ENCODE data around the gene DUSP7. TPM values are rescaled to one million over a fixed set of nuclear protein-coding genes. Genes with fewer than 3 reads are reported as not detected.

The DUSP7 gene
- total RNA-seq, 4 donors from 2014 or later, result 5.9 to 15.6 (median 9.7) TPM

DNA sequence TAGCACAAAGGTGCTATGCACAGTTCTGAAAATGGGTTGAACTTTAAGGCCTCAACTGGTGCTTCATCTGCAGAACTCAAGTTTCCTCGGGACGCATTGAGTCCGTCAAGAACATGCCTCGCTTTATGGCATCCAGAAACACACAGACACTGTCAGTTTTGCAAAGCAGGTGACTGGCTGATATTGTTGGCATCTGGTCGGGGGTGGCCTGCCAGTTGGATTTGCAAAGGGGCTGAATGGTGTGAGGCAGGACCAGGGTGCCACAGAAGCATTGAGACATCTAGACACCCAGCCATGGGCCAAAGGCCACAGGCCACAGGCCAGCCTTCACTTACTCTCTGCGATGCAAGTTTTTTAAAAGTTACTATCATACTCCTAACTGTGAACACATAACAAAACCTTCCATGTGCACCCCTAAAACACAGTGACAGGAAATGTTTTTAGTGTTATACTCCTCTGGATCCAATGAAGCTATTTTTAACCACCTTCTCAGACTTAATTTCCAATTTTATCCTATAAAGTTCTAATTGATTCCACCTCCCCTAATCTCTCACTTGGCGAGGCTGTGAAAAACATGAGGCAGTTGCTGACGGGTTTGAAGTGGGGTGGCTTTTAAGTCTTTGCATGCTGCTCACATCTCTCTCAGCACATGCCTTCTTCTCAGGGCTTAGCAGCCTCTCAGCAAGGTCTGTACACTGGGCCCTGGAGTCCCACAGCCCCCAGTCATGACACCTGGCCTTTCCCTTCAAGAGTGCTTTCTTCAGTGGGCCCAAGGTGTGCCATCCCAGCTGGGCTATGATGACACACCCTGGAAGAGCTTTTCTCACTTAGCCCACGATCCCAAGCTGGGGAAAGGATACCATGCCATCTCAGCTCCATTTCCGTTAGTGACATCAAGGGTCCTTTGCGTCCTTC lies 38.5 kb upstream of the DUSP7 start:
- TF ChIP-seq, protein P1, sequence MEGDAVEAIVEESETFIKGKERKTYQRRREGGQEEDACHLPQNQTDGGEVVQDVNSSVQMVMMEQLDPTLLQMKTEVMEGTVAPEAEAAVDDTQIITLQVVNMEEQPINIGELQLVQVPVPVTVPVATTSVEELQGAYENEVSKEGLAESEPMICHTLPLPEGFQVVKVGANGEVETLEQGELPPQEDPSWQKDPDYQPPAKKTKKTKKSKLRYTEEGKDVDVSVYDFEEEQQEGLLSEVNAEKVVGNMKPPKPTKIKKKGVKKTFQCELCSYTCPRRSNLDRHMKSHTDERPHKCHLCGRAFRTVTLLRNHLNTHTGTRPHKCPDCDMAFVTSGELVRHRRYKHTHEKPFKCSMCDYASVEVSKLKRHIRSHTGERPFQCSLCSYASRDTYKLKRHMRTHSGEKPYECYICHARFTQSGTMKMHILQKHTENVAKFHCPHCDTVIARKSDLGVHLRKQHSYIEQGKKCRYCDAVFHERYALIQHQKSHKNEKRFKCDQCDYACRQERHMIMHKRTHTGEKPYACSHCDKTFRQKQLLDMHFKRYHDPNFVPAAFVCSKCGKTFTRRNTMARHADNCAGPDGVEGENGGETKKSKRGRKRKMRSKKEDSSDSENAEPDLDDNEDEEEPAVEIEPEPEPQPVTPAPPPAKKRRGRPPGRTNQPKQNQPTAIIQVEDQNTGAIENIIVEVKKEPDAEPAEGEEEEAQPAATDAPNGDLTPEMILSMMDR (IDR thresholded peaks at IDR 0.05; ENCODE audit: low read depth), result no peak

DNA sequence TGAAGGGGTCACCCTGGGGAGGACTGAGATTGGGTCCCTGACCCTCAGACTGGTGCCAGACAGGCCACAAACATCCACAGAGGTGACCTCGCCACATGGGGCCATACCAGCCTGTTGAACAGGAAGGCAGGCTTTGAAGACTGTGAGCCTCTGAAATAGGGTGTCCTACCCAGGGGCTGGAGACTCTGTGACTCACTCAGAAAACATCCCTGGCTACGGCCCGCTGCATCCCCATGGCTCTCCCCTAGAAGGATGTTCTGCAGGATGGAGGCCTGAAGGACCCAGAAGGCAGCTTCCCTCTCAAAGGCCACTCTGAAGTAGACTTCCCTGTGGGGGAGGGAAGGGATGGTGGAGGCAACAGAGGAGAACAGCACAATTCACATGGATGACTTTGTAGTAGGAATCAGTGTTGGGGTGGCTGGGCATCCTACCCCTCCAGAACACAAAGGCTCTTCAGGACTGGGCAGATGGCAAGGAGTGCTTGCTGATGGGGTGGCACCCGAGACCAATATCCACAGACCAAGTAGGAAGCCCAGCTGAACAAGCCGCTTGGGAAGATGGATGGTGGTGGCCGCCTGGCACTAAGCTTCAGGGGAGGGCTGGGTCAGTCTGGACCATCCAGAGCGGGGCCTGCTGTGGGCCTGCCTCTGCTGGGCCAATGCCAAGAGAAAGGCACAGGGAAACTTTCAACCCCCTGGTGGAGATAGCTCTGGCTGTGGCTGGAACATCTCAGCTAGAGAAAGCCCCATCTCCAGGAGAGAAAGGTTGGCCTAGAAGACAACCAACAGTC lies 37.6 kb upstream of the DUSP7 start:
- TF ChIP-seq, protein P1 (IDR thresholded peaks at IDR 0.05; ENCODE audit: low read depth), result no peak

DNA sequence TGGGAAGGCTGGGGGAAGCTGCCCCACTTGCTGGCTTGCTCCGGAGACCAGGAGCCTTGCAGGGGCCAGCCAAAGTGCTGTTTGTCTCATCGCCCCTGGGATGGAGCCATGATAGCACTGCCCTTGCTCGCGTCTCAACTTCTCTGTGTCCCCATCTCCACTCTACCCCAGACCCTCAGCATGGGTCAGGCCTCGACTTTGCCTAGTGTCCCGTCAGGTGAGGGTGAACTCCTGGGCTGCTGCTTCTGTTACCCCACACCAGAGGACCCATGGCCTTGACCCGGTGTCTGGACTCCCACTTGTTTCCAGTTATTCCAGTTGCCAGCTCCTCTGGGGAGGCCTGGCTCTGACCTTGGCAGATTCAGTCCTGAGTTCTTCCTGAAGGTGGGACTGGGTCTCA lies 36.5 kb upstream of the DUSP7 start:
- TF ChIP-seq, protein P1 (IDR thresholded peaks at IDR 0.05; ENCODE audit: low read depth), result no peak

DNA sequence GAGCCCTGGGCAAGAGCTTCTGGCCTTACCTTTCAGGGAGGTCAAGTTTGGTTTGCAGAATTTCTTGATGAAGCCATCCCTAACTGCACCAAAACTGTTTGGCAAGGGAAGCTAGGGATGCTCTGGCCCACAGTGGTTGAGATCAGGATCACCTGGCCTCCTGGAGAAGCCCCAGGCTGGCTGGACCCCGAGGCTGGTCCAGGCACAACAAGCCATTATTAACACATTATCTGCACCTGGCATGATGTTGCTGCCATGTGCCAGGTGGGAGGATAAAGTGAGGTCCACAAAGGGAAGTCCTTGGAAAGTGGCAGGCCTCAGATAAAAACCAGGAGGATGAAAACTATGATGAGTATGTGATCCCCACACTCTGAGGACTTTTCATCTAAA lies 35.9 kb upstream of the DUSP7 start:
- TF ChIP-seq, protein P1 (IDR thresholded peaks at IDR 0.05; ENCODE audit: low read depth), result no peak

DNA sequence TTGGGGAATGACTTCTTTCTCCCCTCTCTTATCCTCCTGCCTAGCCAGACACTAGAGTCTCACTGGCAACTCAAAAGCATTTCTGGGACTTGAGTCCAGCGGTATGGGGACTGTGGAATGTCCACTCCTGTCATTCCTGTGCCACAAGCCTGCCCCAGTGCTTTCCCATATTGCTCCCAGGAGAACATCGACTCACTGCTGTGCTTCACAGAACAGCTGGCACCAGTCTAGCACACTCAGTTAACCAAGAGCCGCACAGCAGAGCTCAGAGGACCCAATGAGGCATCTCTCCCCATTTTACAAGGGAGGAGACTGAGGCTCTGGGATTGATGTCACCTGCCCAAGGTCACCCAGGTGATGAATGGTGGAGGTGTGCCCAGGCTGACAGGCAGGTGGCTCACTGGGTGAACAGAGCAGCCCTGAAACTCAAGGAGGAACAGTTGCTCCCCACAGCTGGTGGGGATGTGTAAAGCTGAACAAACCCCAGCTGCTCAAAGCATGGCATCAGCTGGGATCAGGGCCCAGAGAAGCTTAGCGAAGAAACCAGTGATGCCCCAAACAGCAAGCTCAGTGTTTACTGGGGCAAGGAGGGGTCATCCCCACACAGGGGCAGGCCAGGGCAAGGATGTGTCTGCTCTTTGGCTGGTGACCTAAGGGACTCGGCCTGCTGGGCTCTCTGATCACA lies 35.4 kb upstream of the DUSP7 start:
- TF ChIP-seq, protein P1 (IDR thresholded peaks at IDR 0.05; ENCODE audit: low read depth), result no peak

DNA sequence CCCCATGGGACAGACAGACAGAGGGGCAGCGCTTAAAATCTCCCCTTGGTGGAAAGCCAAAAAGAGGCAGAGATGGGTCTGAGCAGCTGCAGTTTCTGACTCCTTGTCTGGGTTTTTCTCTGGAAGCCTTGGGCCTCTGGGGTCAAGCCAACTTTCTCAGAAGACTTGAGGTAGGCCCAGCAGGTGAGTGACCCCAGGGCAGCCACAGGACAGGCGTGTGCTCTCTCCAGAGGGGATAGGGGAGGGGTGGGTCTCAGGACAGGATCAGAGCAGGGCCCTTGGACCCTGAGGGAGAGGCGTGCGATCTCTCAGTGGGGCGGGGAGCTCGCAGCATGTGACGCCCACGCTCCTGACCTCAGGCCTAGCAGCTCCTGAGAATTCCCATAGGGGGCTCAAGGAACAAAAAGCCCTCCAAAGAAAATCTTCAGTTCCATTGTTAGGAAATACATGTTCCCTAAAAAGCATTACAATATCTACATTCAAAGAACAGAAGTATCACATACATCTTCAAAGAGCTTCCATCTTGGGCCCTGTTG lies 34.6 kb upstream of the DUSP7 start:
- TF ChIP-seq, protein P1 (IDR thresholded peaks at IDR 0.05; ENCODE audit: low read depth), result no peak
